Activated CD4-positive, alpha-beta T cell treated with anti-CD3 and anti-CD28 coated beads, Interleukin-2, amount 50 U/mL, for 16 hours (primary cell): ENCODE measurements around the gene GABRG3.

Experiments
- DNase-seq: peaks from one replicate; pipeline ENCODE4 v3.0.0-alpha.2; 2020

Gene GABRG3

DNA sequence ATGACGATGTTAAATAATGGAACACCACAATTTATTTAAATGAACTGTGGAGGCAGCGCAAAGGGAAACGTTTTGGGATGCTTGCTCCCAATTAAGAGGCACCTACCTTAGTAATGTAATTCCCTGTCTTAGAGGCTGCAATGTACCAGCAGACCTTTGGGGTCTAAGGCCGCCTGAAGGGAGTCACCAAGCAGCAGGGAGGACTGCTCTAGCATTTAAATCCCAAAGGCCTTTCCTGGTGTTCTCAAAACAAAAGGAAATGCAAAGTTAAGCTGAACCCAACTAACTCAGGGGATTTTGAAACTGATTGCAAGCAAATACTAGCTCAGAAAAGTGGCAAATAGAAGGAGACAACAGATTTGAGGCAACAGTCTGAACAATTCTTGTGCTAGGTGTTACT lies 510.8 kb downstream of the GABRG3 start:
- DNase-seq = no peak

DNA sequence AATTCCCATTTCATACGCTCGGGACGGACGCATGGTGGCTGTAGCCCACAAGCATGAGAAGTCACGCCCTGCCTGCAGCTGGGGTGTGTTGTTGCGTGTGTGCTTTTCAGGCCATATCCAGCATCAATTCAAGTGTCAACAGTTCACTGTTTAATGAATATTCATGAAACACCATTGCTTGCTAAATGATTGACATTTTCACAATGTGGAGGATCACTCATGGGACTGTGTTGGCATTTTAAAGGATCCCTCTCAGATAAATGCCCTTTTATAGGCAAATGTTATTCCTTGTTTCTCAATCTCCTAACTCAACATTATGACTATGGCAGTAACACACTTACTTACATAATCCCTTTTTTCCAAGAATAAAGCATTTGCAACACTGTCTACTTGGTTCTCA lies 511.3 kb downstream of the GABRG3 start:
- no peak for DNase-seq

DNA sequence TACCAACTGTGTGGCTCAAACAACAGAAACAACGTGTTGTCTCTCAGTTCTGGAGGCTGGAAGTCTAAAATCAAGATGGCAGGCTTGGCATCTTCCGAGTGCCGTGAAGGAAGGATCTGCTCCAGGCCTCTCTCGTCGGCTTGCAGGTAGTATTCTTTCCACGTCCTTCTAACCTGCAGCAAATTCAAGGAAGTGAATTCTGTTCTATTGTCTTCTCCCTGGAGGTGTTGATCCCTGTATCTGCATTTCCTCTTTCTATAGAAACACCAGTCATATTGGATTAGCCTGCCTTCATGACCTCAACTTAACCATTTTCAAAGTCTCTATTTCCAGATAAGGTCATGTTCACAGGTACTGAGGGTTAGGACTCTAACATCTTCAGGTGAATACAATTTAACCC lies 512.1 kb downstream of the GABRG3 start:
- no peak for DNase-seq

DNA sequence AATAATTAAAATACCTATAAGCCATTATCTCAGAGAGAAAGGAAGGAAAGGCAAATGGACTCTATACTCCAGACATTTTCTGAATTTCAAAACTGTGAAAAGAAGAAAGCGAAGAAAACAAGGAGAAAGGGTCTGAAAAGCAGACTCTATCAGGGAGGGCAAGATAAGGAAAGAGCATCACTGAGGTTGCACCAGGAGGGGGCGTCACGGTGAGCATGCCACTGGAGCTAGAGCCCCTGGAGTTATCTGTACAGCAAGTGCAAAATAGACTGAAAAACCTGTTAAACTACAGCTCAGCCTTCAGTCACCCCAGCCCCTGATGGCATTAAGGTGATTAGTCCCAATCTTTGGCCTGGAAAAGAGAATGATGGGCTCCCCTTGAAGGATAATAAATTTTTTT lies 514.3 kb downstream of the GABRG3 start:
- no peak for DNase-seq

DNA sequence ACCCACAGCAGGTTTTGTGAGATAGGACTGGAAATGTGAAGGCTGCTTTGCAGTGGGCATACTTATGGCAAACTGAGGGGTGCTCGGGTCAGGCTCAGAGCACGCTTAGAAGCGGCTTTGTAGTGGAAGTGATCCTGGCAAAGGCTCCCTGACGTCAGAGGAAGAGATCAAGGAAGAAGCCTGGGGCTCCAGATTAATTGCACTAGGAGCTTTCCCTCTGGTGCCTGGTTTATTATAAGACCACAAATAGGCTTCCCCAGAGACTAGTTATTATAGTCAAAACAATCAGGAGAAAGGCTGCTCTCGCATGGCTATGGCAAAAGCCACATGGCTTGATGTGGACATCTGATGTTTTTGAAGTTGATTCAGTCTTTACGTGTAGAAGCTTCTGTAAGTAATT lies 515.1 kb downstream of the GABRG3 start:
- DNase-seq = no peak

DNA sequence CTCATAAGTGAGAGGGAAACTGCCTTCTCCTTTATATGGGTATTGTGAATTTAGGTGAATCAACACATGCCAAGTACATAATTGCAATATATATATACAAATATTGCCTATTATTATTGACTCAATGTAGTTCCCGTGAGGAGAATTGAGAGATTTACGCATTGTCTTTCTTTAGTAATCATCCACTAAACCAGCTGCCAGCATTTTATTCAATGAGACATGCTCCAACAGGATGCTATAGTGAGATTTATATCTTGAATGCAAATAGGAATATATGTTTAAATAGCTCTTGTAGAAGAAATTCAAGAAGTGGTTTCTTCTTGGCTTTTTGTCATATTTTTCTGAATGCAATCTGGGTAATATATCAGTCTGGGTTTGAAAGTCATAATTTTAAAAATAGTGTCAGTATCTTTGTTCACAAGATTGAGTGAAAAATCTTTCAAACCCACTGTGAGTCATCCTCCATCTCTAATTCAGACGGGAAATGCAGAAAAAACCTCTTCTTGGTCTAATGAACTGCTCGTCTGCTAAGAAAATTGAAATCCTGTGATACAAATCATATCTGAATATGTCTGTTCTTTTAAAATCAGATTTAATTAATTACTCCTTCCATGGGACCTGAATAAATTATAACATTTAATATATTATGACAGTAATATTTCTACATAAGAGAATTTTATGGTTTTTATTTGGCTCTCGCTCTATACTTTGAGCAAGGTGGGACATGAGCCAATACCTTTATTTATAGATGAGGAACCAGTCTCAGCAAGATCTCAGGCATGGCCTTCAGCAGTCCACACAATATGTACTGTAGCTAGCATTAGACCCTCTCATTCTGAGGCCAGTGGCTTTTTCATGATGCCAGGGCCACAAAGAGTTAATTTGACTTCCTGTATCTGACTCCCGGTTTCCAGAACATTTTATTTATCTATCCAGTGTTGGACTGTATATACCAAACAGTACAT lies 516.0 kb downstream of the GABRG3 start:
- no peak for DNase-seq

DNA sequence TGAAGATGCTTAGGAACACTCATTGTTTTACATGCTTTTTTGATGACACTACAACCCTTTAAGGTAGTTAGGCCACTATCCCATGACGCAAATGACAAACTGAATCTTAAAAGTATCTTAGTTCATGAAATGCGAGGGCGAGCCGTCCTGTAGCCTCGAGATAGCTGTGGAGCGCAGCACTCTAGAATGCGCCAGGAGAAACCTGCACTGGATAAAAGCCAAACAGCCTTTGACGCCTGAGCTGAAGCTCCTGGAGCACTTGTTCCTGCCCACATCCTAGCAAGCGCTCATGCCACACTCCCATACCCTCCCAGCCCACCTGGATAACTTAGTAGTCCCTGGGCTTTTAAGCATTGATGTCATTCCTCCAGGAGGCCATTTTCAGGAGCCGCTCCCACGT lies 516.9 kb downstream of the GABRG3 start:
- no peak for DNase-seq

DNA sequence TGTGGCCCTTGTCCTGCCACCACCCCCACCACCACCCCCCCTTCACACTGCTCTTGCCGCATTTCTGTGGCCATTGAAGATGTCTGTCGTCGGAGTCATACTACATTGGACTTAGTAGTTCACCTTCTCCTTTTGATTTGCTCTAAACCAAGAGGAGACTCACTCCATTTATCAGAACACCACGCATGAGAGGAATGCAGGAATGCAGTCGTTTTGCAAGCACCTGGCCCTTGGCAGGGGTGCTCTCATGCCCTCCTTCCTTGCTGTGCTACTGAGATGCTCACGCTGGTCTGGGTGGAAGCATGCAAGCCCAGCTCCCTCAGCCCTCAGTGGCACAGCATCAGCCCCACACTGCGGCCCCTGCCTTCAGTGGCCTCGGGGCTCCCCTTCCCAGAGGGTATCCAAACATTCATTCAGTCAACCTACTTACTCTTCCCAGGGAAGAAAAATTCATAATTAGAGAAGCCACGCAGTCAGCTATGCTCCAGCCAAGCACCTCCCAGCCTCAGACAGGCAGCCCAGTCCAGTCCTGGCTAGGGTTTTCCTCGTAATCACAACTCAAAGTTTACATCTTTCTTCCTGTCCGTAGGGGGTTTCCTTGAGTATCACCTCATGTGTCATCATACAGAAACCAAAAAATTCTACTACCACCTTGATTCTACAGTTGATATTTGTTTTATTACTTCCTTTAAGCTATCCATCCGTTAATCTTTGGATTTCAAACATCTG lies 520.0 kb downstream of the GABRG3 start:
- no peak for DNase-seq

DNA sequence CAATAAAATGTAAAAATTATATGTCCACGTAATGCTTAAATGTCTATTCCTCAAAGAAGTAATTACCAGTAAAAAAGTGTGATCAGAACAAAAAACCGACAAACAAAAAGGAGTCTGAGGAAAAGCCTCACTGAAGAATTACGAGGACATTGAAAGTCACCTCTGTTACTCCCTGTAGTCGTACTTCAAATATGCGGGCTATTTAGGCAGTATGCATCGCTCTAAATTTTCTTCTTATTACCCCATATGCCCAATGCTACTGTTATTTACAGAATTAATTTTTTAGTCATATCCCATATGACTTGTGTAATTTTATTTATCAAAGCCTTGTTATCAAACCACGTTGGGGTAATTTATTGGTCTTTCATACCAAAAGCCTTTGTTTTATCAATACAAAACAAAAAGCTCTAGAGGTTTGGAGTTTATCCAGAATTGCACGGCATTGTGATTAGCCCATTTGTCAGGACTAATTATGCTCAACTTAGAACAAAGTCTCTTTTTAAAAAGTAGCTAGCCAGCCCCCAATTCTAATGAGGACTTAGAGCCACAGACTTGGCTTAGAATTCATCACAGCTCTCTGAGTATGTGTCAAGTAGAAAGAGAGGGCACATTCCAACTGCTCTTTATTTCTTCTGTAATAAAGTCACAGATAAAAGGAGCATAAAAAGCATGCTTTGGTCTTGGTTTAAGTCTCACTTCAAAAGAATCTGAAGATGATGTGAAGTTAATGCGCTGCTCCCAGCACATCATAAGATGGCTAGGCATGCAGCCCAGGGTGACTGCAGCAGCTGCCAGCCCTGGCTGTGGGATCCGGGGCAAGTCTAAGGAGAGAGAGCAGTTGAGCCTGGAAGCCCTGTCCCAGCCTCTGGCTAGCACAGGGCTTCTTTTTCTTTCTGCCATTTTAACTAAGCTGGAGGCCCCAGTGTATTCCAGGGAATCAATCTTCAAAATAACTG lies 521.0 kb downstream of the GABRG3 start:
- DNase-seq = no peak

DNA sequence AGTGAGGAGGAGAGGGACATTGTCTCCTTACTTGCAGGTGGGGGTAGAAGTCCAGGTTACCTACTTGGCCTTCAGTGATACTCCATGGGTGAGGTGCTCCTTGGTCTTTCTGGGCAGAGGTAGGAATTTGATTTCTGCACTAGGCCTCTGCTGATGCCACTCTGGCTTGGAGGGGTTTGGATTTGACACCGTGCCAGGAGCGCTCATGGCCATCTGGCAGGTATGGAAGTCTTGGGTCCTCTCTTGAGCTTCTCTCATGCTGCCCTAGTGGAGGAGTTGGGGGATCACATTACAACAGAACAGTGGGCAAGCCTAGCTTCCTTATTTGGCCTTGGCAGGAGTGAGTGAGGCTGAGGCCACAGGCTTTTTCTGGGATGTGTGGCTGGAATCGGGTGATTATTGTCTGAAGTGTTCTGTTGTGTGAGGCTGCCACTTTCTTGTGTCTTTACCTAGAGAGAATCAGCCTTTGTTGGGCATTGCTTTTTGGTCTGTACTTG lies 525.0 kb downstream of the GABRG3 start:
- no peak for DNase-seq

DNA sequence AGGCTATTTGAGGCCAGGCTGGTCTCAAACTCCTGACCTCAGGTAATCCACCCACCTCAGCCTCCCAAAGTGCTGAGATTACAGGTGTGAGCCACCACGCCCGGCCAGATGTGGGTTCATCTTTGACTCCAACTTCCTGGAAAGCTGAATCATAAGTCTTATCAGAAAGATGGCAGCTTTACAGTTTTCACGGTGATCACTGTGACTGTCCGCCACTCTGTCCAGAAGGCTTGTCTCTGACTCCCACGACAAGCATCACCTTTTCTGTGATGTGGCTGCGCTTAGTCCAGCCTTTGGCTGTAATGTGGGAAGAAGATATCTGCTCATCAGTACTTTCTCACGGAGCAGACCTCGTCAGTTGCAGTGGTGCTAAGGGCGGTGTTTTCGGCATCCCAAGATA lies 527.7 kb downstream of the GABRG3 start:
- DNase-seq = no peak

DNA sequence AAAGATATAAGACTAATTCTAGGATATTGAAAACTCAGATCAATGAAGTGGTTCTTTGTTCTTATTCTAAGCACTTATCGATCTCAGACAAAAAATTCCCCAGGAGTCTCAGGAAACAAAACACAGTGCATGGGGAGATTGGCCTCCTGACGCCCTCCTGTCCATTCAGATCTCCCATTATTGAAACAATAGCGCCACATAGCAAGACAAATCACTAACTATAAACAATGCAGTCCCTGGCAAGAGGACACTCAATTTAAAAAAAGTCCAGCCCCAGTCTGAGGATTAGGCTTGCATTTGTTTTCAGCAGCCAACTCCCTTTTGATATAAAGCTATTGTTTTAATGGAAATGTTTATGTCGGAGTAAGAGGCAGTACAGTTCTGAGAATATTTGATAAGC lies 528.2 kb downstream of the GABRG3 start:
- DNase-seq = no peak

DNA sequence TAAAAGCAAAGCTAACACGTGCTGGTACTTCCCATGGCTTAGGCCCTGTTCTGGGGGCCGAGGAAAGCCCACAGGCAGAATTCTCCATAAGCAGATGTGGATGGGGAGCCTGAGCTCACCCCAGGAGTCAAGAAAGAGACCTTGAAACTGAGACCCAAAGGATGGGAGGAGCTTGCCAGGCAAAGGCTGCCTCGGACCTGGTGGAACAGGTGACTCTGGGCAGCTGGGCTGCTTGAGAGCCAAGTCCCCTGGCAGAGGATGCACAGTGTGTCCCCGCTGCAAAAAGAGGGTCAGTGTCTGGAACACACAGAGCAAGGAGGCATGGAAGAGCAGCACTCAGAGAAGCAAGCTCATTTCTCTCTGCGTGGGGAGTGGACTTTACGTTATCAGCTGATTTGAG lies 528.7 kb downstream of the GABRG3 start:
- no peak for DNase-seq

DNA sequence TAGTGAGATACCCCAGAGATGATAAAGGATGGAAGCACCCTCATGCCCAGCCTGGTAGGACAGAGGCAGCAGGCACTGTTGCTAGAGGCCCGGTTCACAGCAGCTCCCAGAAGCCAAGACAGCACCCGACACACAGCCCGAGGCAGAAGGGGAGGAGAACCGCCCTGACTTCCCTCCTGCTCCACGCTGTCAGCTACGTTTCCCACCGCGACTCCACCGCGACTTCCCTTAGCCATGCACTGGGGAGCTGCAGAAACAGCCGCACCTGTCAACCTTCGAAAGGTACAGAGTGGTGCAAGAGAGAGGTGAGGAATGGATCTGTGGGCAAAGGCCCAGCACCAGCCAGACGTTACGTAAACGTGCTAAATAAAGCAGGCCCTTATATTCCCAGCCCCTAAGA lies 529.2 kb downstream of the GABRG3 start:
- DNase-seq = no peak

DNA sequence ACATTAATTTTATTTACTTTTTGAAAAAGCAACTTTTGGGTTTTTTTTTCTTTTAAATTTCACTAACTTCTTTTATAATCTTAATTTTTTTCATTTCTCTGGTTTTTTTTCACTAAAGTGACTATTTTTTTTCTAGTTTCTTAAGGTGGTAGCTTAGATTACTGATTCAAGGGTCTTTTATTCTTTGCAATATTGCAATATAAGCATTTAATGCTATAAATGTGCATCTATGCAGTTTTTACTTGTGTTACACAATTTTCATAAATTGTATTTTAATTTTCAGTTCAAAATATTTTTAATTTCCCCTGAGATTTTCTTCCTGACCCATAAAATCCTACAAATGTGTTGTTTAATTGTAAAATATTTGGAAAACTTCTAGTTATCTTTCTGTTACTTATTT lies 535.8 kb downstream of the GABRG3 start:
- DNase-seq = no peak

DNA sequence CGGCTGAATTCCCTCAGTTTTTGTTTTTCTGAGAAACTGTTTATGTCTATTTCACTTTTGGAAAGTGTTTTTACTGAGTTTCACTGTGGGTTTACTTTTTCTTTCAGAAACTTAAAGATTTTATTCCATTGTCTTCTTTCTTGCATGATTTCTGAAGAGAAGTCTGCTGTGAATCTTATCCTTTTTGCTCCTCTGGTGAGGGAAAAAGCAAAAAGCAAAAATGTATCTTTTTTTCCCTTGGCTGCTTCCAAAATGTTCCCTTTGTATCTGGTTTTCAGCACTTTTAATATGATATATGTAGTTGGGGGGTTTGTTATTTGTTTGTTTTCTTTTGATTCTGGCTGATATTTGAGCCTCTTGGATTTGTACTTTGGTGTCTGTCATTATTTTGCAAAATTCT lies 538.0 kb downstream of the GABRG3 start:
- no peak for DNase-seq

DNA sequence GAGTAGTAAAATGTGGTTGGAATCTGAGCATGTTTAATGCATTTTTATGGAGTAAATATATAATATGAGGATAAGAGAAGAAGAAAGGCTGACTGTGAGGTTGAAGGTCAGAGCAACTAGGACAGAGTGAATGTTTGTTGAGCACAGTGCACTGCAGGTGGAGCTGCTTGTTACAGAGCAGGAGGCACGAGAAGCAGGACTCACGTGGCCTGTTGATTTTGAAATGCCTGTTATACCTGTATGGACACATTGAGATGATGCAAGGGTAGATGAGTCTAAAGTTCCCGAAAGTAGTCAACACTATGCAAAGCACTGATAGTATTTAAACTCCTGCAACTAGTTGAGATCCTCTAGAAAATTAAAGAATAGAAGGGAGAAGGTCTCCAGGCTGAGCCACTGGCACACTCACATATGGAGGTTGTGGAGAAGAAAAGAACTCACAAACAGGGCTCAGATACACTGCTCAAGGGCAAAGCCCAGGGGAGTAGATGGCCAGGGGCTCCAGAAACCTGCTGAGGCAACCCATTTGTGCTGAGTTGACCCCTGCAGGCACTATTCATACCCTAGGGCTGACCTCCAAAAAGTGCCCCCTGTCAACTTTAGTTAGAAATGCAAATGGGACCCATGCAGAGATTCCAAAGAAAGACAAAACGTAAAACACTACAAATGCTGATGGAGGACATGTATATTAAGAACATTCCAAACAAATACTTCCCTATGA lies 541.5 kb downstream of the GABRG3 start:
- DNase-seq = no peak

DNA sequence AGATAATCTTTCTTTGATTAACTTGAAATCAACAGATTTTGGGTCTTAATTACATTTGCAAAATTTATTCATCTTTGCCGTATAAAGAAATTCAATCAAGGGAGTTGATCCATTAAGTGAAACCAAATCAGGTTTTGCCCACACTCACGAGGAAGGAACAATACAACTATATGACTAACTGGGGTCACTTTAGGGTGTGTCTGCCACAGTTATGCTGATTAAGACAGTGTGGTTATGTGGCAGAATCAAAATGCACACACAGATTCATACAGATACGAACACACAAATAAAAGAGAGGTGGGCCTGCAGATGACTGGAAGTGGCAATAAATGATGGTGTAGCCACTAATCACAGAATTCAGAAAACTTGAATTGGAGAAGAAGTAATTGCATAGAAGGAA lies 543.5 kb downstream of the GABRG3 start:
- DNase-seq = no peak

DNA sequence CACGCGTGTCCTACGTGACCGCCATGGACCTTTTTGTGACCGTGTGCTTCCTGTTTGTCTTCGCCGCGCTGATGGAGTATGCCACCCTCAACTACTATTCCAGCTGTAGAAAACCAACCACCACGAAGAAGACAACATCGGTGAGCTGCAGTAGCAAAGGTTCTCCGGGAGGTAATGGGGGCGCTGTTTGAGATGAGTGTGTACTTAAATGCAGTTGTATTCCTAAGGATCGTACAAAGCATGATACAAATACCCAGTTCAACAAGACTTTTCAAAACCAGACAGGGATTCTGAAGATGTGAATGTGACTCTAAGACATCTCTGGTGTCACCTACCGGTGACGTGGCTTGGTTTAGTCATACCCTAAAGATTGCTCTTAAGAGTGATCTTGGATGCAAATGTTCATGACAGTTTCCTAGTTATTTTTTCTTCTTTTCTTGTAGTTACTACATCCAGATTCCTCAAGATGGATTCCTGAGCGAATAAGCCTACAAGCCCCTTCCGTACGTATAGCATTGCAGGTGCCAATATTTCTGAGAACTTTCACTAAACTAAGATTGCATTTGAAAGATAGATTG lies 556.6 kb downstream of the GABRG3 start:
- no peak for DNase-seq

DNA sequence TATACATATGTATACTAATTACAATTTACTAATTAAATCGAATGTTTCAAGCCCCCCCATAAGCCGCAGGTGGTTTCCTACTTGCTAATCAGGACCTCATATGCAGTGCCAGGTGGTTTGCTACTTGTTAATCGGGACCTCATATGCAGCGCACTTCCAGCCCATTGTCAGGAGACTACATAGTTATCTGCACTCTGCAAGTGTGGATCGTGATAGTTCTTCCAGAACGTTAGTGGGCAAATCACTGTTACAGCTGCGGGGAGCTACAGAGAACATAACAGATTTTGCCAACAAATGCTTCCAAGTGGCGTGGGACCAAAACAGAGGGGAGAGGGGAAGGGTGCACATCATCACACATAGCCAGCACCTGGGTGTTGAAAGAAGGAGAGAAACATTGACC lies 558.4 kb downstream of the GABRG3 start:
- no peak for DNase-seq

DNA sequence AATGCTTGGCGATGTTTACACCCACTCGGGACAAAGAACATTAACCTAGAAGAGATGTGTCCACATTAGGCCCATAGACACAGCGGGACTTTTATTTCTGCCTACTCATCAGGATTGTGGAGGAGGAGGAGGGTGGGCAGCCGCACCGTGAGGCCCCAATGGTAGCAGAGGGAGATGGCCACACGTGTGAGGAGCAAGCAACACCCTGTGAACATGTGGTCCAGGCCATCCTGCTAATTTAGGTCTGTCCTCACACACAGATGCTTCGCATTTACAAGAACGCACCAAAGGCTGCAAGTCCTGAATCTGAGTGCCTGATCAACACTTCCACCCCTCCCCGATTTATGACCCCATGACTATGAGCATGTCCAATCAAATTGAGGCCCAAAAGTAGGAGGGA lies 560.0 kb downstream of the GABRG3 start:
- DNase-seq = no peak

DNA sequence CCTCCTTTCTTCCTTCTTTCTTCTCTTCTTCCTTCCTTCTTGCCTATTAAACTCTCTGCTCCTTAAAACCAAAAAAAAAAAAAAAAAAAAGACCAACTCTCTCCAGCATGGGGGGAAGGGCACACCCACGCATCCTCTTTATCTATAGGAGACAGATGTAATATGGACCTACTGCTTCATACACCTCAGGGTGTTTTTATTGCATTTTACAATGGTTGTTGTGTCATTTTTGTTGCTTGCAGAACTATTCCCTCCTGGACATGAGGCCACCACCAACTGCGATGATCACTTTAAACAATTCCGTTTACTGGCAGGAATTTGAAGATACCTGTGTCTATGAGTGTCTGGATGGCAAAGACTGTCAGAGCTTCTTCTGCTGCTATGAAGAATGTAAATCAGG lies 561.4 kb downstream of the GABRG3 start:
- DNase-seq = no peak
